Endothelial cell of umbilical vein (primary cell): Measurements from ENCODE around the gene TMEM38A. TPM values are rescaled to one million over a fixed set of nuclear protein-coding genes. Genes with fewer than 3 reads are reported as not detected.

Experiments
- BruUV-seq: library from RNA; stranded (reverse); fragments of 400-500 nt; replicated peaks from 2 replicates; lab custom pipeline; 2021; lab: Mats Ljungman, UMichigan
- CTCF ChIA-PET: fragments of 300-600, 350-600 bp; sonication (Branson Sonifier 250); formaldehyde crosslinking; loops from one replicate; lab custom pipeline; 2021; ENCODE audit warnings: antibody characterized with exemption, inconsistent platforms; lab: Charles Lee
- POLR2A ChIA-PET: fragments of 300-600, 350-600 bp; sonication (Branson Sonifier 250); formaldehyde crosslinking; loops from one replicate; lab custom pipeline; 2021; ENCODE audit warnings: antibody characterized with exemption, inconsistent platforms; lab: Charles Lee
- DNase-seq: peaks from one replicate; pipeline ENCODE4 v3.0.0-alpha.2; 2011; ENCODE audit warnings: low read depth, low spot score
- FAIRE-seq: peaks from 2 replicates; lab custom pipeline; 2011; peaks lifted over from hg19 to GRCh38; lab: Jason Lieb, UNC
- H2AFZ ChIP-seq: 2 replicates; pipeline ENCODE4 v1.6.0; 2012; ENCODE audit warnings: low read depth, low read length, control low read depth, inconsistent platforms
- H3K27ac ChIP-seq: 2 replicates; pipeline ENCODE4 v1.5.1; 2011; ENCODE audit warnings: low read depth, mild to moderate bottlenecking, control low read depth, low read length, moderate library complexity; ENCODE audit not compliant: insufficient read depth
- H3K27me3 ChIP-seq, 2 experiments: 2 replicates each; pipeline versions ENCODE4 v1.6.0 to v1.6.1; 2011; ENCODE audit warnings: low read length in 2 of 2, mixed read lengths in 1 of 2; ENCODE audit not compliant: control insufficient read depth in 2 of 2, insufficient read depth in 2 of 2
- H3K36me3 ChIP-seq, 2 experiments: 2 replicates in 1 of 2; 3 replicates in 1 of 2; pipeline ENCODE4 v1.5.1; 2011; ENCODE audit warnings: low read length in 2 of 2, mild to moderate bottlenecking in 1 of 2, moderate library complexity in 1 of 2; ENCODE audit not compliant: control insufficient read depth in 2 of 2, insufficient read depth in 2 of 2; ENCODE audit errors: extremely low read depth in 1 of 2
- H3K4me1 ChIP-seq: 3 replicates; pipeline ENCODE4 v1.5.1; 2011; ENCODE audit warnings: mild to moderate bottlenecking, low read length; ENCODE audit not compliant: control insufficient read depth, insufficient read depth; ENCODE audit errors: extremely low read depth
- H3K4me2 ChIP-seq: 2 replicates; pipeline ENCODE4 v1.6.1; 2011; ENCODE audit warnings: low read length, control low read depth, mixed read lengths; ENCODE audit not compliant: insufficient read depth
- H3K4me3 ChIP-seq, 3 experiments: fragments of 200-600 bp in 1 of 3; sonication (generic), shearing (Covaris generic) in 1 of 3; replicated peaks in 1 of 3; 2 replicates each; pipeline ENCODE4 v1.5.1; 2011 to 2016; ENCODE audit warnings: control low read depth in 3 of 3, low read length in 3 of 3, mild to moderate bottlenecking in 2 of 3, inconsistent platforms in 1 of 3, low read depth in 1 of 3, moderate library complexity in 1 of 3; ENCODE audit not compliant: insufficient read depth in 1 of 3
- H3K79me2 ChIP-seq: 2 replicates; pipeline ENCODE4 v1.6.0; 2012; ENCODE audit warnings: low read length, inconsistent platforms; ENCODE audit not compliant: control insufficient read depth, insufficient read depth
- H3K9ac ChIP-seq: replicated peaks from 2 replicates; pipeline ENCODE3; 2011; ENCODE audit warnings: low read length, control low read depth; ENCODE audit not compliant: insufficient read depth; ENCODE audit errors: extremely low read depth
- H3K9me1 ChIP-seq: replicated peaks from 3 replicates; pipeline ENCODE4 v1.6.0; 2011; ENCODE audit warnings: mild to moderate bottlenecking, low read length; ENCODE audit not compliant: control insufficient read depth, insufficient read depth; ENCODE audit errors: extremely low read depth
- H3K9me3 ChIP-seq: replicated peaks from 2 replicates; pipeline ENCODE4 v1.5.1; 2012; ENCODE audit warnings: low read length, inconsistent platforms; ENCODE audit not compliant: control insufficient read depth, insufficient read depth
- H4K20me1 ChIP-seq: replicated peaks from 2 replicates; pipeline ENCODE3; 2011; ENCODE audit warnings: mild to moderate bottlenecking, low read length; ENCODE audit not compliant: control insufficient read depth, insufficient read depth; ENCODE audit errors: extremely low read depth
- EZH2 ChIP-seq: IDR thresholded peaks from 2 replicates; pipeline ENCODE4 v1.6.1; 2012; ENCODE audit warnings: borderline replicate concordance, low read depth, mild to moderate bottlenecking, moderate library complexity, low read length, inconsistent platforms; ENCODE audit not compliant: severe bottlenecking
- FOS ChIP-seq: IDR thresholded peaks from 2 replicates; pipeline ENCODE4 v1.6.1; 2011; ENCODE audit warnings: mild to moderate bottlenecking, low read length, moderate library complexity, borderline replicate concordance; ENCODE audit not compliant: insufficient read depth
- GATA2 ChIP-seq: IDR thresholded peaks from 2 replicates; pipeline ENCODE4 v1.7.0; 2011; ENCODE audit warnings: low read depth, mild to moderate bottlenecking, moderate library complexity, mixed read lengths, low read length; ENCODE audit not compliant: insufficient read length, insufficient read depth
- JUN ChIP-seq: IDR thresholded peaks from 2 replicates; pipeline ENCODE4 v1.6.1; 2011; ENCODE audit warnings: borderline replicate concordance, low read depth; ENCODE audit not compliant: insufficient read length, insufficient read depth
- MYC ChIP-seq: IDR thresholded peaks from one replicate; pipeline ENCODE4 v1.6.1; 2011; ENCODE audit warnings: mild to moderate bottlenecking, low read depth, low read length
- POLR2A ChIP-seq: IDR thresholded peaks from 2 replicates; pipeline ENCODE4 v1.6.1; 2012; ENCODE audit warnings: low read depth, mild to moderate bottlenecking, control low read depth, low read length
- POLR2AphosphoS5 ChIP-seq: IDR thresholded peaks from 2 replicates; pipeline ENCODE4 v1.6.1; 2012; ENCODE audit warnings: low read depth, mild to moderate bottlenecking, control low read depth, low read length, moderate library complexity; ENCODE audit not compliant: insufficient read depth
- dilution Hi-C: fragments of 300-500 bp; cut with MboI; formaldehyde crosslinking; loops from one replicate; pipeline ENCODE4 v1.15.0; 2019; ENCODE audit warnings: low sequenced_read_pairs; ENCODE audit not compliant: extremely low pct_ligation_motif_present
- intact Hi-C: fragments of 100-400 bp; cut with micrococcal nuclease; formaldehyde crosslinking; loops from one replicate; pipeline ENCODE4 v1.10.0; 2022
- polyA plus RNA-seq, 4 experiments: library from polyadenylated mRNA; depleted of rRNA in 3 of 4; stranded (reverse) in 3 of 4; unstranded in 1 of 4; fragments of >200 nt; gene quantifications; 2 replicates each; pipeline versions ENCODE4 v1.2.1 to v1.2.3, GENCODE V29; 2011 to 2012; ENCODE audit warnings: missing spikeins in 1 of 4
- total RNA-seq: library from RNA; stranded (reverse); gene quantifications from 2 replicates; pipeline ENCODE4 v1.2.3, GENCODE V29; 2021
- TF ChIP-seq, protein P1 (sequence below): IDR thresholded peaks from 2 replicates; pipeline ENCODE4 v1.6.1; 2011; ENCODE audit not compliant: insufficient read depth, insufficient read length
- TF ChIP-seq, protein P2 (sequence below), 2 donors: IDR thresholded peaks; 1 replicate in 1 of 2; 2 replicates in 1 of 2; pipeline ENCODE4 v1.5.1; 2011; ENCODE audit warnings: low read length in 2 of 2, mild to moderate bottlenecking in 2 of 2, moderate library complexity in 2 of 2, control low read depth in 1 of 2, inconsistent platforms in 1 of 2, low read depth in 1 of 2; ENCODE audit not compliant: insufficient read depth in 1 of 2; ENCODE audit errors: extremely low read depth in 1 of 2

Gene TMEM38A
- total and polyA plus RNA-seq, 2 donors (not counting 3 experiments of a cell fraction or from before 2014, with no cell fraction given) = 1.6 TPM

DNA sequence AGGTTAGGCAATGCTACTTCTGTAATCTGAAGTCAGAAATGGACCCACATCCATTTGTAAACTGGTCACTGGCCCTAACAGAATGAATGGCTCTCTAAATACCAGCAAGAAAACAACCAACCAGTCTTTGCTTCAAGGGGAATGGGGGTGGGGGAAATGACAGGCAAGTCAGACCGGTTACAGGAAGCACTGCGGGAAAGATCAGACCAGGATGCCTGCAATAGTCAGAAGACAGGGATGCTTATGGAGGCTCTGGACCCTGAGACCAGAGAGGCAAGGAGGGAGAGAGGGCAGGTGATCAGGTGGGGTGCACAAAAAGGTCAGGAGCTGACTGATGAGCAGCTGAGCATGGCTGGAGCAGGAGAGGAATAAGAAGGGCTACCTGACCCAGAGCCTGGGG is 46.0 kb upstream of the TMEM38A start:
- Histone ChIP-seq H3K9me3 (no peaks in the 10 kb centered on the region), H3K79me2 (peaks cover 93% of the 10 kb centered on the region), H3K36me3 (no peaks in the 10 kb centered on the region), H3K4me3 (no peak overlapping the region), H3K9ac (no peak overlapping the region), H3K27ac (no peak overlapping the region), H3K4me1 (no peaks in the 10 kb centered on the region), H2AFZ (no peak overlapping the region), H3K9me1 (no peaks in the 10 kb centered on the region), H3K4me2 (no peak overlapping the region), H4K20me1 (no peaks in the 10 kb centered on the region), H3K27me3 (no peaks in the 10 kb centered on the region)
- BruUV-seq = no TSS peak
- CTCF ChIA-PET = no interaction called here
- no peak for DNase-seq
- dilution Hi-C loops (no loop called here), intact Hi-C loops (no loop called here)
- no peak for TF ChIP-seq EZH2
- TF ChIP-seq, protein P1, sequence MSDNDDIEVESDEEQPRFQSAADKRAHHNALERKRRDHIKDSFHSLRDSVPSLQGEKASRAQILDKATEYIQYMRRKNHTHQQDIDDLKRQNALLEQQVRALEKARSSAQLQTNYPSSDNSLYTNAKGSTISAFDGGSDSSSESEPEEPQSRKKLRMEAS = no peak
- no peak for TF ChIP-seq FOS
- no peak for TF ChIP-seq POLR2AphosphoS5
- TF ChIP-seq, protein P2, sequence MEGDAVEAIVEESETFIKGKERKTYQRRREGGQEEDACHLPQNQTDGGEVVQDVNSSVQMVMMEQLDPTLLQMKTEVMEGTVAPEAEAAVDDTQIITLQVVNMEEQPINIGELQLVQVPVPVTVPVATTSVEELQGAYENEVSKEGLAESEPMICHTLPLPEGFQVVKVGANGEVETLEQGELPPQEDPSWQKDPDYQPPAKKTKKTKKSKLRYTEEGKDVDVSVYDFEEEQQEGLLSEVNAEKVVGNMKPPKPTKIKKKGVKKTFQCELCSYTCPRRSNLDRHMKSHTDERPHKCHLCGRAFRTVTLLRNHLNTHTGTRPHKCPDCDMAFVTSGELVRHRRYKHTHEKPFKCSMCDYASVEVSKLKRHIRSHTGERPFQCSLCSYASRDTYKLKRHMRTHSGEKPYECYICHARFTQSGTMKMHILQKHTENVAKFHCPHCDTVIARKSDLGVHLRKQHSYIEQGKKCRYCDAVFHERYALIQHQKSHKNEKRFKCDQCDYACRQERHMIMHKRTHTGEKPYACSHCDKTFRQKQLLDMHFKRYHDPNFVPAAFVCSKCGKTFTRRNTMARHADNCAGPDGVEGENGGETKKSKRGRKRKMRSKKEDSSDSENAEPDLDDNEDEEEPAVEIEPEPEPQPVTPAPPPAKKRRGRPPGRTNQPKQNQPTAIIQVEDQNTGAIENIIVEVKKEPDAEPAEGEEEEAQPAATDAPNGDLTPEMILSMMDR (IDR thresholded peaks at IDR 0.05; ENCODE audit: extremely low read depth in 1 of 2, insufficient read depth in 1 of 2, low read depth in 1 of 2, low read length in 2 of 2) = no peak
- TF ChIP-seq GATA2 = no peak
- no peak for TF ChIP-seq POLR2A
- no peak for TF ChIP-seq JUN
- TF ChIP-seq MYC = no peak
- FAIRE-seq = no peak
- POLR2A ChIA-PET = no interaction called here
